Prostate gland (tissue), 2 donors: ENCODE data around the gene DOCK2. TPM values are rescaled to one million over a fixed set of nuclear protein-coding genes. Genes with fewer than 3 reads are reported as not detected.

Experiments
- DNase-seq: peaks from one replicate; pipeline ENCODE4 v3.0.0-alpha.2; 2019; ENCODE audit warnings: low spot score
- H3K27ac ChIP-seq, 2 donors: fragments of 200-600 bp; sonication (generic); 2 replicates each; pipeline ENCODE4 v1.5.1; 2017 to 2019
- H3K27me3 ChIP-seq: fragments of 200-600 bp; sonication (generic); replicated peaks from 2 replicates; pipeline ENCODE4 v1.5.1; 2019; ENCODE audit not compliant: insufficient read depth
- H3K36me3 ChIP-seq, 2 donors: fragments of 200-600 bp; sonication (generic); 1 replicate in 1 of 2; 2 replicates in 1 of 2; pipeline versions ENCODE4 v1.5.1 to v1.8.1; 2017 to 2019
- H3K4me1 ChIP-seq: fragments of 200-600 bp; sonication (generic); replicated peaks from 2 replicates; pipeline ENCODE4 v1.5.1; 2019
- H3K4me3 ChIP-seq, 2 donors: fragments of 200-600 bp; sonication (generic); 2 replicates each; pipeline ENCODE4 v1.5.1; 2017 to 2019
- H3K9me3 ChIP-seq: fragments of 200-600 bp; sonication (generic); 2 replicates; pipeline ENCODE4 v1.5.1; 2017
- CTCF ChIP-seq, 4 experiments: fragments of 200-600 bp in 2 of 4; fragments of 450-650 bp in 2 of 4; sonication (generic) in 2 of 4; IDR thresholded peaks; 1 replicate in 3 of 4; 2 replicates in 1 of 4; pipeline ENCODE4 v1.5.1; 2016 to 2019; ENCODE audit warnings: antibody characterized with exemption in 4 of 4, mild to moderate bottlenecking in 2 of 4, moderate library complexity in 2 of 4
- POLR2A ChIP-seq: fragments of 450-650 bp; IDR thresholded peaks from one replicate; pipeline ENCODE4 v1.6.1; 2016; ENCODE audit warnings: antibody characterized with exemption, mild to moderate bottlenecking
- POLR2AphosphoS5 ChIP-seq: sonication (generic); formaldehyde crosslinking; IDR thresholded peaks from one replicate; pipeline ENCODE4 v1.6.1; 2017; ENCODE audit warnings: antibody characterized with exemption
- WGBS: methylation state at CpG from one replicate; pipeline ENCODE4 v1.1.5; 2018; 5-methylcytosine and 5-hydroxymethylcytosine counted together
- intact Hi-C: fragments of 100-400 bp; cut with DNase I; formaldehyde crosslinking; loops from one replicate; pipeline ENCODE4 v1.14.2; 2022
- total RNA-seq, 2 donors: library from RNA; depleted of rRNA; stranded (reverse); fragments of >200 nt; gene quantifications; one replicate each; pipeline ENCODE4 v1.1.0, GENCODE V29; 2016

DOCK2 gene
- total RNA-seq, 2 donors from 2014 or later: 2.5 to 6.2 TPM

GRCh38 chr5:169647566-169647965 lies 10.5 kb downstream of the DOCK2 start:
- TF ChIP-seq CTCF (IDR thresholded peaks at IDR 0.05) (no peak), POLR2A (no peak), POLR2AphosphoS5 (no peak)
- no peaks in the 10 kb centered on the region for H3K9me3 ChIP-seq
- H3K4me3 ChIP-seq: no peak overlapping the region
- WGBS: 3% methylated on average over 1 of the region's 1 CpG
- no peak overlapping the region for H3K27ac ChIP-seq
- intact Hi-C loops: no loop called here
- DNase-seq: no peak
- H3K36me3 ChIP-seq: no peaks in the 10 kb centered on the region
- no peaks in the 10 kb centered on the region for H3K27me3 ChIP-seq
- no peaks in the 10 kb centered on the region for H3K4me1 ChIP-seq

- no peaks in the 10 kb centered on the region for H3K4me1 ChIP-seq
- no peak for DNase-seq
- no peaks in the 10 kb centered on the region for H3K27me3 ChIP-seq
- no peaks in the 10 kb centered on the region for H3K36me3 ChIP-seq
- WGBS: 54% methylated on average over 13 of the region's 13 CpGs
- H3K9me3 ChIP-seq: no peaks in the 10 kb centered on the region
- no peak overlapping the region for H3K4me3 ChIP-seq
- no peak overlapping the region for H3K27ac ChIP-seq
- intact Hi-C loops: no loop called here
- no peak for TF ChIP-seq POLR2A
- no peak for TF ChIP-seq POLR2AphosphoS5
- TF ChIP-seq CTCF (IDR thresholded peaks at IDR 0.05): no peak
These were observed 11.7 kb downstream of the DOCK2 start for GRCh38 chr5:169648725-169649310.

GRCh38 chr5:169649486-169649885 lies 12.4 kb downstream of the DOCK2 start:
- H3K36me3 ChIP-seq: no peaks in the 10 kb centered on the region
- H3K4me3 ChIP-seq: no peak overlapping the region
- H3K27ac ChIP-seq: no peak overlapping the region
- no peak for DNase-seq
- intact Hi-C loops: no loop called here
- no peaks in the 10 kb centered on the region for H3K27me3 ChIP-seq
- H3K9me3 ChIP-seq: no peaks in the 10 kb centered on the region
- 78% methylated on average over 7 of the region's 7 CpGs for WGBS
- no peaks in the 10 kb centered on the region for H3K4me1 ChIP-seq
- no peak for TF ChIP-seq POLR2A
- TF ChIP-seq POLR2AphosphoS5: no peak
- TF ChIP-seq CTCF (IDR thresholded peaks at IDR 0.05): no peak

- intact Hi-C loops: no loop called here
- no peak for DNase-seq
- 85% methylated on average over 5 of the region's 5 CpGs for WGBS
These were observed 13.7 kb downstream of the DOCK2 start for GRCh38 chr5:169650701-169651331.

More at GRCh38 chr5:169650701-169651331, 13.7 kb downstream of the DOCK2 start:
- Histone ChIP-seq H3K9me3 (no peaks in the 10 kb centered on the region), H3K27me3 (no peaks in the 10 kb centered on the region), H3K4me3 (no peak overlapping the region), H3K36me3 (no peaks in the 10 kb centered on the region), H3K4me1 (no peaks in the 10 kb centered on the region), H3K27ac (no peak overlapping the region)
- TF ChIP-seq POLR2AphosphoS5 (no peak), CTCF (IDR thresholded peaks at IDR 0.05) (no peak), POLR2A (no peak)
